HG02642 (cell line): ENCODE results near the gene RAMACL.

ENCODE experiments used
- ATAC-seq: cut with Tn5 transposase; IDR thresholded peaks from one replicate; pipeline ENCODE4 v1.9.1; 2021; ENCODE audit warnings: mild to moderate bottlenecking; ENCODE audit not compliant: unreplicated experiment, poor library complexity

The RAMACL gene

DNA sequence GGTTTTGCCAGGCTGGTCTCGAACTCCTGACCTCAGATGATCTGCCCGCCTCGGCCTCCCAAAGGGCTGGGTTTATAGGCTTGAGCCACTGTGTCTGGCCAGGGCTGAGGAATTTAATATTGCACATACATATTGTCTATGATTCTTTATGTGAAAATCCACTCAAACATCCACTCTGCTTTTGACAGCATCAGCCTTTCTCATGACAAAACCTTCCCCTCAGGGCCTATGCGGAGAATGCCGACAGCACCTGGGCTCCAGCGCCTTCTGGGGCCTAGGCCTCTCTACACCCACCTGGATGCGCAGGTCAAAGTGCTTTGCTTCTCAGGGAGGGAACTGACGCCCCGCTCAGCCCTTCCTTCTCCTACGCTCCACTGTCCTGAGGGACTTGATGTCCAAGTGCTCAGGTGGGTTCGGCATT is 5.4 kb downstream of the RAMACL start:
- ATAC-seq: no peak

- ATAC-seq: no peak
Measured at GRCh38 chr6:166580076-166581050, 6.1 kb downstream of the RAMACL start.

DNA sequence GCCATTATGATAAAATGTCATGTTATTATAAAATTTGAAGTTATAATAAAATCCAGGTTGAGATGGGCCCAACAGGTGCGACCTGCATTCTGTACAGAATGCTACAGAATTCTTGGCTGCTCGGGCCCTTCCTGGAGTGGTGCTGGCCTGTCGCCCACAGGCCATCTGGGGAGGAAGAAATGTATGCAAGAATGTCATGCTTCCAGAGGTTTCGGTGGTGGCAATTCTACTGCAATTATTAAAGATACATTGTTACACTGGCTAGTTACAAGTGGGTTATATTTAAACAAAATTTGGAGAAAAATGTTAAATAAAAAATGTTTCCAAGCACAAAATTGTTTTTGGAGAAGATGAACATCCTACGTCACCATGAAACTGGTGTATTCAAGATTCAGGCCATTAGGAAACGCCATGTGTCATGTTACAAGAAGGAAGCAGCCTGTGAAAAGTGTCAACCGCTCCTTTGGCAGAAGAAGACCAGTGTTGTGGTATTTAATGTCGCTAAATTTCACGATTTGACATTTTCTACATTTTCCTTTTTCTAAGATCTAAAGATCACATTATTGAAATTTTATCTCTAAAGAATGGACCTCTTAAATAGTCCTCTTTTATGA is 7.1 kb downstream of the RAMACL start:
- no peak for ATAC-seq

DNA sequence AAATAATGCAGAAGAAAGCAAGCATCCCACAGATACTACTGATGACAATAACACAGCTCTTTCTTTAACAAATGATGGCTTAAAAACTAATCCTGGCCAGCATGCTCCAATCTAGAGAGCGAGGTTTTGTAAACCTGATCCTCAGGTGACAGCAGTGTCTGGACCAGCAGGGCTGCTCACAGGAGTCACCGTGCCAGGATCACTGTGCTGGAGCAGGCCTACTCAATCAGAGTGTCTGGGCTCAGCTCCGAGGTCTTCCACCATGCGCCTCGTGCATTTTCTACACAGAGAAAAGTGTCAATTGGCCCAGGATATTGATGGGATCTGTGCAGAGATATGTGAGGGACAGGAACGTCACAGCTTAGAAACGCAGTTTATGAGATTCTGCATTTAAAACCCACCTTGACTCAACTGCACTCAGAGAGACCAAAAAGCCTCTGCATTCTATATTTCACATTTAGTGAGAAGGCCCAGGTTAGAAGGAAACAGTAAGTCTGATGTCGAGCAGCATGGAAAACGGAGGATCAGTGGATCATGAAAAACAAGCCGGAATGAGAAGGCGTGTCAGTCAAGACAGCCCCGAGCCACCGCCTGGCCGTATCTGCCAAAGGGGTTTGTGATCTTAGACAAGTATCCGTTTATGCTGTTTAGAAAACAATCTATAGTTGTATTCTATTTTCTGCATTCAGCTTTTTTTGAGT is 7.8 kb downstream of the RAMACL start:
- no peak for ATAC-seq

DNA sequence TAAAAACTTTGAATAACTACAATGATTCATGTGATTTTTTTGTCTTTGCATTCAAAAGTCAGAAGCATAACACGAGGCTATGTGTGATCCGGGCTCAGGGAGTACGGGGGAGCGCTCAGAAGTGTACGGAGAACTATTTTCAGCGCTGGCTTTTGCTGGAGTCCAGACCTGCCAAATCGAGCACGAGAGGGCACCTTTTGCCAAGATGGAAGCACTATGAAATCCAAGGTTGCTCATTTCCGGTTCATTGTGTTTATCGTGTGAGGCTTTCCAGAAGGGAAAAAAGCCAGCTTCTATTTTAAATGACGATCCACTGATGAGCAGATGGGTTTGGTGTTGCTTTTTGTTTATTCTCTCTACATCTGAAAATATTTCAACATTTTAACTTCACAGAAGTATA is 11.3 kb downstream of the RAMACL start:
- no peak for ATAC-seq

GRCh38 chr6:166573511-166574216 is 12.8 kb downstream of the RAMACL start:
- no peak for ATAC-seq

DNA sequence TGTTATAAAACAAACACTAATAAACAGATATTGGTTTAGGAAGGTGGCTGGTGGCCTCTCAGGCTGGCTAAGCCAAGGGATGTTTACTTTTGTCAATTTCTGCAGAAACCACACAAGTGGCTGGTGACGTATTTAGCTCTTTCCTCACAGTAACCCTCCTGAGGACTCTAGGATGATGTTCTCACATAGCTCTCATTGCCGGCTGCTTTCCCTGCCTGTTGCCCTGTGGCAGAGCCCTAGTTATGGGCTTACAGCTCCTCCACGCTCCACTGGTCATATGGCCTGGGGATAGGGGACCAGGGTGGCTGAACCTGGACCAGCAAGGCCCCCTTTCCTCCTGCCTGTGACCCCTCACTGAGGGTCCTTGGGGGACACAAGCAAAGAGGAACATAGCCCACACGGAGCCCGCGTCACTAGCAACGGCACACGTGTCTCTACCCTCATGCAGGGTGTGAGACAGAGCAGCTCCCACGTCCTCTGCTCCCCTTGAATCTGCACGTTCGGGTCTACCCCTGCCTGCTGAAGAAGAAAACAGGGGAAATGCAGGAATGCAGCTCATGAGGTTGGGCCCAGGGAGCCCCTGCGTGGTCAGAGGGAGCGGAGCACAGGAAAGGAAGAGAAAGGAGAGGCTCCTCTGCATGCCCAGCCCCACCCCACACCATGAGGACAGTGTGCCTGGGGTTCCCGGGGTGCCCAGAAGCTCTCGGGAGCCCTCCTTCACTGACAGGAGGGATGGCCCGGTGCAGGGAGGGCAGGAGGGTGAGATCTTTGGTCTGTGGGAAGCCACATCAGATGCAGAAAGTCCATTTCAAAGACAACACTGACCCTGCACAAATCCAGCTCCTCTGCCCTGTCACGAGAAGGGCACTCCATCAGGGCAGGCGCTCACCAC is 13.9 kb downstream of the RAMACL start:
- ATAC-seq: no peak

DNA sequence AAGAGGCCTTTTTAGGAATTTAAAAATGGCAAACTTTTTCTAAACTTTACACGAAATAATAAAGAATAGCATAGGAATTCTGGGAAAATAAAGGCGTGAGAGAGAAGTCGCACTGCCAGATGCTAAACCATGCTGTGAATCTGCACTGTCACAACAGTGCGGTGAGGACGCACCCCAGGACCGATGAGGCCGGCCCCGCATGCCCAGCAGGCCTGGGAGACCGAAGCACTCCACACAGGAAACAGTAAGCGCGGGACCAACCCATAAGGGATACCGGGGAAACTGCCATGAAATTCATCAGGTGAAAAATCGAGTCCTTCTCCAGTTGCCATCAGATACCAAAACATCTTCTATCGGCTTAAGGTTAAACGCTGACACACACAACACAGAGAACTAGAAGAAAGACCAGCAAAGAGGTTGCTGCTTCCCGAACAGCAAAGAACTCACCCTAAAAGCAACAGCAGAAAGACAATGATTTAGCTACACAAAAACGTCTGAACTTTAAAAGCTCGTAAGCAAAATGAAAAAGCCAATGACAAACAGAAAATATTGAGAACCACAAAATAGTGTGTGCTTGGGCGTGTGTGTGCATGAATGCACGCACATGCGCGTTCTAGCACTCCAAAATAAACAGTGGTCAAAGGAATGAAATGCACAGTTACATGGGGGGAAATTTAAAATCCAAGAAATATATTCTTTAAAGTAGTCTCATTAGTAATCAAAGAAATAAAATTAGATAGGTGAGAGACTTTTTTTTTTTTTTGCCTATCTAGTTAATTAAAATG is 15.4 kb downstream of the RAMACL start:
- no peak for ATAC-seq

DNA sequence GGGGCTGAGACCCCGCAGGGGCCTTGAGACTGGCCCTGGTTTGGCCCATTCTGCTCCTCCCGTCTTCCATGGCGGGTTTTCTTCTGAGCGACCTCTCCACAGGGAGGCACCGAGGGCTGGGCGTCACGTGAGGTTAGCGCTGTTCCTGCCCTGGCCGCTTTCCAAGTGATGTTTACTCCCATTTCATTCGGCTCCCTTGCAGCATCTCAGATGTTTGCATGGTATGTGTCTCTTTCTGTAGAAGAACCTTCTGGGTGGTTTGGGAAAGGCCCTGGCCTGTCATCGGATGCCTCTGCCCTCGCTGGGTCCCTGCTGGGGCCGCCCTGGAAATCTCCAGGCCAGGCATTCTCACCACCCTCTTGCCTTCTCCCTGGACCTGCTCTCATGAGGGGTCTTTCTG is 17.3 kb downstream of the RAMACL start:
- no peak for ATAC-seq

GRCh38 chr6:166567813-166568212 is 18.7 kb downstream of the RAMACL start:
- no peak for ATAC-seq

- no peak for ATAC-seq
Measured at GRCh38 chr6:166567107-166567506, 19.4 kb downstream of the RAMACL start.

DNA sequence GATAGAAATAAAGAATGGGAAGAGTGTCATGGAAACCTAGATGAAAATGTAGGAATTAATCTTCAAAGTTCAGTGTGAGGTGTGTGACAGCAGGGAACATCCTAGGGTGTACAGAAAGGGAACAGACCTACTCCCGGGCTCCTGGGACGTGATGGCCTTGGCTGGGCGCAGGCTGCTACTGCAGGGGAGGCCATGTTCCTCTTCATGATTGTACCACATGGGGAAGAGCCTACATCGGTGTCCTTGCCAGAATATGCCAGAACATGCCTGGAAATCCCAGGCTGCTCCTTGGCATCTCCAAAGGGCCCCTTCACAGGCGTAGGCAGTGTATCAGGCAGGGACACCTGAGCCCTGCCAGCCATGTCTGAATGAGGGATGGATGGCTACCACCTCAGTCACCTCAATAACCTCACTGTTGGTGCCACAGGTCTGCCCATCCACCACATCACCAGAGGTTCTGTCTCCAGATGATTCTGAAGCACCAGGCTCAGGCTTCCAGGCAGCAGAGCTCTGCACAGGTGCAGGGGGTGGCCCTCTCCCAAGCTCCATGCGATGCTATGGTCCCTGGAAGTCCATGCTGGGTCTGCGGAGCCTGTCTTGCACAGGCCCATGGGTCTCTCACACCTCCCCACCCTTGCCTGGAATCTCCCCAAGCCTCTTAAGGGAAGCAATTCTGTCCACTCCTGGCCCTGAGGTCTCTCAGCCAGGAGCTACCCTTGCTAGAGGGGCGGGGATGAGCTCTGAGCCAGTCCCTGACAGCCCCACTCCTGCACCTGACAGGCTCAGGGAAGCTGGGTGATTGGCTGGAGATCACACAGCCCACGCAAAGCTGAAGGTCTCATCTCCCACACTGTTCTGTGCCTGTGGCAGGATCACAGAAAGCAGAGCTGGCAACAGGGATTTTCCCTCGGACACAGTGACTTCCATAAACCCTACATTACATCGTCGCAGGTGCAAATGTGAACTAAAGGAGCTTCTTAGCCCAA is 20.2 kb downstream of the RAMACL start:
- ATAC-seq: no peak

- ATAC-seq: no peak
Measured at GRCh38 chr6:166565084-166565967, 21.2 kb downstream of the RAMACL start.

DNA sequence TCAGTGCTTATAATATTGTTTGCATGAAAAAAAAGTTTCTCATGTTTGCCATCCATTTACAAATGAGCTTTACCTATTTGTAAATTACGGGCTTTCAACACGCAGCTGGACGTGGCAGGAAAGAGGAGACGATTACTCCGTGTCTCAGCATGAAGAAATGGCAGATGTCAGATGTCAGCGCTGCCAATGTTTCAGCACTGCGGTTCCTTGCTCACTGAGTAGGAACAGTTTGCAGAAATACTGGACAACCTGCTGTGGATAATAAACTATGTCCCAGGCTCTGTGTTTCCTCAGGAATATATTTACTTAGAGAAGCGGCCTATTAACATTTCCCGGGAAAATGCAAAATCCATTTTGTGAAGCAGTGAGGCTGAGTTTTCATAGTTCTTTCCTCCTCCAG is 22.7 kb downstream of the RAMACL start:
- ATAC-seq: no peak

DNA sequence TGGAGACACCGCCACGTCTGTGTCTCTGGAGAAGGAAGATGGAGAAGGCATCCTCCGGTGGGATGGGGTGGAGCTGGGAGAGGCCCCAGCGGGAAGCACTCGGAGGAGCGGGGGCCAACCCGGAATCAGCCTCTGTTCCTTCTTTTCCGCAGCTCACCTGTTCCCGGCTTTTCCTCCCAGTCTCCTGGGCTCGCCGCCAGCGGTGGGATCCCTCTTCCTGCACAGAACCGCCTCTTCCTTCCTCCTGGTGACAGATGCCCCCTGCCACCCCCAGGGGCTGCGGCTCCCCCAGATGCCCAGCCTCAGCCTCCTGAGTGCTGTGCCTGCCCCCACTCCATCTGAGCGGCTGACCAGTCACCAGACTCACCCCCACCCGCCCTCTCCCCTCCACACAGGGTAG is 23.3 kb downstream of the RAMACL start:
- no peak for ATAC-seq

- no peak for ATAC-seq
Measured at GRCh38 chr6:166562726-166563125, 23.8 kb downstream of the RAMACL start.
